HepG2 (cell line): Measurements from ENCODE around the gene STH. TPM values are rescaled to one million over a fixed set of nuclear protein-coding genes. Genes with fewer than 3 reads are reported as not detected.

Experiments used
- ATAC-seq: fragments of 200-7000 bp; cut with Tn5 transposase; 3 replicates; pipeline ENCODE4 v1.9.1; 2020; ENCODE audit warnings: mild to moderate bottlenecking, moderate library complexity
- BruUV-seq: library from RNA; stranded (reverse); fragments of 400-500 nt; replicated peaks from 2 replicates; lab custom pipeline; 2021; lab: Mats Ljungman, UMichigan
- CTCF ChIA-PET: fragments of 300-600 bp; formaldehyde crosslinking; extraction: SDS; loops from one replicate; lab custom pipeline; 2021; ENCODE audit warnings: low total read pairs, inconsistent platforms, low intra/inter-chr PET ratio; lab: Yijun Ruan, JAX
- POLR2A ChIA-PET: fragments of 350-600 bp; sonication (Branson Sonifier 250); formaldehyde crosslinking; loops from one replicate; lab custom pipeline; 2020; ENCODE audit warnings: antibody characterized with exemption, inconsistent platforms; lab: Yijun Ruan, JAX
- DNase-seq: peaks from one replicate; pipeline ENCODE4 v3.0.0-alpha.2; 2015; ENCODE audit warnings: low spot score
- FAIRE-seq: peaks from 3 replicates; lab custom pipeline; 2011; peaks lifted over from hg19 to GRCh38; lab: Jason Lieb, UNC
- H2AFZ ChIP-seq: one replicate; pipeline ENCODE4 v1.6.1; 2011; ENCODE audit warnings: low read length, inconsistent platforms
- H3K27ac ChIP-seq: fragments of 300-600 bp; 3 replicates; pipeline ENCODE4 v1.8.0; 2011; ENCODE audit warnings: mixed run types, mild to moderate bottlenecking, mixed read lengths, low read length, inconsistent platforms; ENCODE audit not compliant: insufficient read depth; ENCODE audit errors: extremely low read length
- H3K27me3 ChIP-seq, 2 experiments: fragments of 200-600 bp in 1 of 2; 2 replicates in 1 of 2; 3 replicates in 1 of 2; pipeline versions ENCODE4 v1.6.0 to v1.8.0; 2011; ENCODE audit warnings: low read length in 2 of 2, mild to moderate bottlenecking in 2 of 2, moderate library complexity in 2 of 2, inconsistent platforms in 1 of 2; ENCODE audit not compliant: insufficient read depth in 2 of 2, control insufficient read depth in 1 of 2
- H3K36me3 ChIP-seq, 2 experiments: fragments of 200-600 bp in 1 of 2; replicated peaks in 1 of 2; 2 replicates in 1 of 2; 3 replicates in 1 of 2; pipeline versions ENCODE4 v1.5.1 to v1.8.0; 2011; ENCODE audit warnings: low read length in 2 of 2, inconsistent platforms in 1 of 2; ENCODE audit not compliant: insufficient read depth in 2 of 2, control insufficient read depth in 1 of 2
- H3K4me1 ChIP-seq: 2 replicates; pipeline ENCODE4 v1.5.1; 2012; ENCODE audit warnings: low read length, inconsistent platforms; ENCODE audit not compliant: insufficient read depth
- H3K4me2 ChIP-seq: 2 replicates; pipeline ENCODE4 v1.6.0; 2011; ENCODE audit warnings: low read depth, low read length, inconsistent platforms
- H3K4me3 ChIP-seq, 3 experiments: fragments of 200-600 bp in 1 of 3; sonication (generic), shearing (Covaris generic) in 1 of 3; replicated peaks in 1 of 3; 2 replicates each; pipeline ENCODE4 v1.5.1; 2011 to 2016; ENCODE audit warnings: low read length in 3 of 3, inconsistent platforms in 2 of 3, low read depth in 2 of 3, mild to moderate bottlenecking in 2 of 3, control low read depth in 1 of 3, mixed read lengths in 1 of 3; ENCODE audit not compliant: insufficient read depth in 1 of 3
- H3K79me2 ChIP-seq: one replicate; pipeline ENCODE4 v1.6.1; 2011; ENCODE audit warnings: low read length, inconsistent platforms; ENCODE audit not compliant: insufficient read depth
- H3K9ac ChIP-seq: 2 replicates; pipeline ENCODE4 v1.6.0; 2011; ENCODE audit warnings: mild to moderate bottlenecking, low read depth, low read length, inconsistent platforms; ENCODE audit not compliant: insufficient read depth
- H3K9me3 ChIP-seq: 2 replicates; pipeline ENCODE4 v1.5.1; 2012; ENCODE audit warnings: mild to moderate bottlenecking, low read length
- H4K20me1 ChIP-seq: 2 replicates; pipeline ENCODE4 v1.6.0; 2011; ENCODE audit warnings: inconsistent platforms, mild to moderate bottlenecking, low read length, moderate library complexity; ENCODE audit not compliant: insufficient read depth
- HMG20A ChIP-seq: IDR thresholded peaks from 2 replicates; pipeline ENCODE4 v1.6.1; 2016; ENCODE audit warnings: borderline replicate concordance
- HNRNPK ChIP-seq: fragments of 200-400 bp; formaldehyde crosslinking; IDR thresholded peaks from 2 replicates; pipeline ENCODE4 v1.6.1; 2018; ENCODE audit warnings: low read length, low read depth, moderate library complexity, mild to moderate bottlenecking; ENCODE audit not compliant: poor library complexity, severe bottlenecking
- NAIF1 ChIP-seq: sonication (generic); formaldehyde crosslinking; IDR thresholded peaks from 2 replicates; pipeline ENCODE4 v1.5.0; 2020; ENCODE audit warnings: mild to moderate bottlenecking, missing genetic modification reagents, borderline replicate concordance
- PHB2 ChIP-seq: fragments of 450-650 bp; IDR thresholded peaks from 2 replicates; pipeline ENCODE4 v1.6.1; 2018; ENCODE audit not compliant: partially characterized antibody
- RFX3 ChIP-seq: IDR thresholded peaks from 2 replicates; pipeline ENCODE4 v1.6.1; 2016; ENCODE audit warnings: missing biosample characterization, missing genetic modification reagents
- TBX2 ChIP-seq: sonication (generic); formaldehyde crosslinking; IDR thresholded peaks from 2 replicates; pipeline ENCODE4 v1.5.0; 2020; ENCODE audit warnings: missing genetic modification reagents, mild to moderate bottlenecking, borderline replicate concordance
- ZBTB2 ChIP-seq: sonication (generic); formaldehyde crosslinking; IDR thresholded peaks from 2 replicates; pipeline ENCODE4 v1.8.0; 2022; ENCODE audit warnings: low read depth, missing genetic modification reagents
- ZBTB25 ChIP-seq: IDR thresholded peaks from 2 replicates; pipeline ENCODE4 v1.6.1; 2018; ENCODE audit warnings: missing genetic modification reagents
- ZFAT ChIP-seq: sonication (generic); formaldehyde crosslinking; conservative IDR thresholded peaks from 2 replicates; pipeline ENCODE4 v1.8.1; 2023; ENCODE audit warnings: missing genetic modification reagents, inconsistent platforms
- ZNF383 ChIP-seq: sonication (generic); formaldehyde crosslinking; IDR thresholded peaks from 2 replicates; pipeline ENCODE4 v1.4.0; 2020; ENCODE audit warnings: missing genetic modification reagents, mild to moderate bottlenecking, borderline replicate concordance
- ZNF496 ChIP-seq: sonication (generic); formaldehyde crosslinking; IDR thresholded peaks from 2 replicates; pipeline ENCODE4 v1.8.1; 2023; ENCODE audit warnings: mild to moderate bottlenecking, moderate library complexity, missing genetic modification reagents; ENCODE audit not compliant: insufficient replicate concordance
- ZNF567 ChIP-seq: sonication (generic); formaldehyde crosslinking; IDR thresholded peaks from 2 replicates; pipeline ENCODE4 v1.8.1; 2023; ENCODE audit warnings: mild to moderate bottlenecking, missing genetic modification reagents, borderline replicate concordance
- ZNF83 ChIP-seq: sonication (generic); formaldehyde crosslinking; IDR thresholded peaks from 2 replicates; pipeline ENCODE4 v1.4.0; 2020; ENCODE audit warnings: missing genetic modification reagents, mild to moderate bottlenecking, borderline replicate concordance
- WGBS: methylation state at CpG from one replicate; pipeline ENCODE4 v1.1.6; 2017; ENCODE audit warnings: low lambda C conversion rate; 5-methylcytosine and 5-hydroxymethylcytosine counted together
- in situ Hi-C: cut with HindIII; loops from 2 replicates; pipeline ENCODE4 v1.10.0; 2017; ENCODE audit warnings: low pct_unique_long_range_greater_than_20kb; ENCODE audit not compliant: extremely low pct_ligation_motif_present
- intact Hi-C: fragments of 100-400 bp; cut with micrococcal nuclease; formaldehyde crosslinking; loops from one replicate; pipeline ENCODE4 v1.10.0; 2022; ENCODE audit not compliant: unreplicated experiment
- polyA plus RNA-seq, 8 experiments: library from polyadenylated mRNA; depleted of rRNA in 3 of 8; stranded (reverse) in 7 of 8; unstranded in 1 of 8; fragments of >200 nt; fragmentation: Illumina TruSeq in 4 of 8; extraction: Trizol in 4 of 8; gene quantifications; 2 replicates each; pipeline versions ENCODE4 v1.2.1 to v1.2.3, GENCODE V29; 2011 to 2016; ENCODE audit warnings: low read depth in 4 of 8, missing spikeins in 1 of 8, mixed read lengths in 1 of 8; ENCODE audit not compliant: insufficient read depth in 1 of 8
- total RNA-seq, 5 experiments: library from RNA; depleted of rRNA; stranded (reverse); fragments of >200 nt; fragmentation: Illumina TruSeq; extraction: Trizol; gene quantifications; 2 replicates each; pipeline ENCODE4 v1.2.3, GENCODE V29; 2016; ENCODE audit warnings: low read depth in 1 of 5

STH gene
- total and polyA plus RNA-seq, 2 of the 13 experiments (the other 11 are each of a cell fraction or from before 2014, with no cell fraction given) = not detected

GRCh38 chr17:45982791-45983613 lies 16.0 kb upstream of the STH start:
- Histone ChIP-seq H3K4me3 (no peak overlapping the region), H3K27me3 (peaks cover 0 to 9% of the 10 kb centered on the region in 2 experiments; a peak in 2 of 5 replicates), H3K4me1 (peaks cover 12% of the 10 kb centered on the region), H3K9me3 (no peaks in the 10 kb centered on the region), H3K9ac (no peak overlapping the region), H2AFZ (no peak overlapping the region), H4K20me1 (no peaks in the 10 kb centered on the region), H3K27ac (no peak overlapping the region), H3K4me2 (no peak overlapping the region), H3K36me3 (no peaks in the 10 kb centered on the region), H3K79me2 (no peaks in the 10 kb centered on the region)
- BruUV-seq = no TSS peak
- in situ Hi-C loops = no loop called here
- 83% methylated on average over 27 of the region's 41 CpGs for WGBS
- no peak for FAIRE-seq
- DNase-seq = no peak
- ATAC-seq = no peak; the same call in 2 of the 3 replicates
- ChIA-PET CTCF (no interaction called here), POLR2A (no interaction called here)
- TF ChIP-seq ZBTB2 (CRISPR knock-in tag) (no peak), ZFAT (no peak), ZBTB25 (CRISPR knock-in tag) (no peak), ZNF567 (CRISPR knock-in tag) (no peak), ZNF496 (no peak), RFX3 (CRISPR knock-in tag) (no peak), TBX2 (CRISPR knock-in tag) (no peak), NAIF1 (CRISPR knock-in tag) (no peak), ZNF83 (CRISPR knock-in tag) (no peak), PHB2 (no peak), HNRNPK (no peak), HMG20A (no peak), ZNF383 (CRISPR knock-in tag) (no peak)
- intact Hi-C loops = no loop called here
